Neural crest cell (in vitro differentiated cells): ENCODE results near the gene RXRA. TPM values are rescaled to one million over a fixed set of nuclear protein-coding genes. Genes with fewer than 3 reads are reported as not detected.

ENCODE experiments used
- DNase-seq: peaks from one replicate; pipeline ENCODE4 v3.0.0; 2021; ENCODE audit warnings: low read depth, mixed read lengths, low spot score
- H3K27ac Mint-ChIP-seq: one replicate; pipeline ENCODE4 v1.8.0; 2021; ENCODE audit warnings: mild to moderate bottlenecking, mixed read lengths; ENCODE audit not compliant: unreplicated experiment
- H3K27me3 Mint-ChIP-seq: 2 replicates; pipeline ENCODE4 v1.8.0; 2021; ENCODE audit warnings: low read depth, mild to moderate bottlenecking, mixed read lengths
- H3K36me3 Mint-ChIP-seq: 2 replicates; pipeline ENCODE4 v1.8.0; 2021; ENCODE audit warnings: low read depth, mild to moderate bottlenecking, mixed read lengths
- H3K4me1 Mint-ChIP-seq: 2 replicates; pipeline ENCODE4 v1.8.0; 2021; ENCODE audit warnings: mixed read lengths
- H3K4me3 Mint-ChIP-seq: one replicate; pipeline ENCODE4 v1.8.0; 2021; ENCODE audit warnings: mild to moderate bottlenecking, mixed read lengths
- H3K9me3 Mint-ChIP-seq: 2 replicates; pipeline ENCODE4 v1.8.0; 2021; ENCODE audit warnings: mixed read lengths
- CTCF ChIP-seq: fragments of 200-600 bp; sonication (generic); conservative IDR thresholded peaks from 2 replicates; pipeline ENCODE4 v1.5.0; 2021; ENCODE audit warnings: antibody characterized with exemption, mild to moderate bottlenecking
- total RNA-seq: library from RNA; stranded (reverse); gene quantifications from 2 replicates; pipeline ENCODE4 v1.2.1, GENCODE V29; 2021

The RXRA gene
- total RNA-seq, 1 donor from 2014 or later = 41.2 TPM

- no peak for DNase-seq
- Mint-ChIP-seq H3K4me3 (no peak overlapping the region), H3K36me3 (no peaks in the 10 kb centered on the region), H3K9me3 (no peaks in the 10 kb centered on the region), H3K4me1 (peaks cover 34% of the 10 kb centered on the region), H3K27ac (peak overlapping the region; percentile 94), H3K27me3 (no peaks in the 10 kb centered on the region)
- TF ChIP-seq CTCF = no peak
Measured at GRCh38 chr9:134380542-134381271, 54.5 kb downstream of the RXRA start.

- no peak overlapping the region for H3K4me3 Mint-ChIP-seq
- no peak for DNase-seq
- no peak for TF ChIP-seq CTCF
- no peaks in the 10 kb centered on the region for H3K27me3 Mint-ChIP-seq
- peak overlapping the region; percentile 94 for H3K27ac Mint-ChIP-seq
- no peaks in the 10 kb centered on the region for H3K9me3 Mint-ChIP-seq
- H3K4me1 Mint-ChIP-seq = peaks cover 31% of the 10 kb centered on the region
- no peaks in the 10 kb centered on the region for H3K36me3 Mint-ChIP-seq
Measured at GRCh38 chr9:134381272-134381661, 55.0 kb downstream of the RXRA start.

GRCh38 chr9:134381671-134382516 is 55.6 kb downstream of the RXRA start:
- DNase-seq = no peak
- no peak overlapping the region for H3K4me3 Mint-ChIP-seq
- H3K36me3 Mint-ChIP-seq = no peaks in the 10 kb centered on the region
- H3K4me1 Mint-ChIP-seq = peaks cover 27% of the 10 kb centered on the region
- no peak overlapping the region for H3K27ac Mint-ChIP-seq
- no peaks in the 10 kb centered on the region for H3K9me3 Mint-ChIP-seq
- TF ChIP-seq CTCF = peak; percentile 45
- no peaks in the 10 kb centered on the region for H3K27me3 Mint-ChIP-seq

GRCh38 chr9:134382733-134383132 is 56.5 kb downstream of the RXRA start:
- TF ChIP-seq CTCF = no peak
- Mint-ChIP-seq H3K9me3 (no peaks in the 10 kb centered on the region), H3K4me3 (no peak overlapping the region), H3K36me3 (no peaks in the 10 kb centered on the region), H3K27ac (no peak overlapping the region), H3K27me3 (no peaks in the 10 kb centered on the region), H3K4me1 (peaks cover 26% of the 10 kb centered on the region)
- no peak for DNase-seq

GRCh38 chr9:134383148-134383547 is 56.9 kb downstream of the RXRA start:
- H3K9me3 Mint-ChIP-seq = no peaks in the 10 kb centered on the region
- H3K27ac Mint-ChIP-seq = peak overlapping the region; percentile 62
- H3K27me3 Mint-ChIP-seq = no peaks in the 10 kb centered on the region
- H3K36me3 Mint-ChIP-seq = no peaks in the 10 kb centered on the region
- H3K4me3 Mint-ChIP-seq = no peak overlapping the region
- DNase-seq = no peak
- no peak for TF ChIP-seq CTCF
- peaks cover 30% of the 10 kb centered on the region for H3K4me1 Mint-ChIP-seq
